Activated CD8-positive, alpha-beta T cell treated with anti-CD3 and anti-CD28 coated beads for 36 hours (primary cell): ENCODE data around the gene RRAGC. TPM values are rescaled to one million over a fixed set of nuclear protein-coding genes. Genes with fewer than 3 reads are reported as not detected.
A peak's percentile ranks its signal among the peaks of the same experiment; 100 is the strongest.

Source experiments
- ATAC-seq: fragments of 200-7000 bp; cut with Tn5 transposase; one replicate; pipeline ENCODE4 v1.10.0; 2021; ENCODE audit warnings: mild to moderate bottlenecking, moderate library complexity
- CTCF ChIA-PET: fragments of 350-600 bp; sonication (Branson Sonifier 250); formaldehyde crosslinking; loops from one replicate; lab custom pipeline; 2021; ENCODE audit warnings: antibody characterized with exemption; lab: Charles Lee
- POLR2A ChIA-PET: fragments of 350-600 bp; sonication (Branson Sonifier 250); formaldehyde crosslinking; loops from one replicate; lab custom pipeline; 2021; ENCODE audit warnings: antibody characterized with exemption; lab: Charles Lee
- DNase-seq: peaks from one replicate; pipeline ENCODE4 v3.0.0-alpha.2; 2020
- H3K27ac Mint-ChIP-seq: one replicate; pipeline ENCODE4 v1.8.0; 2021; ENCODE audit warnings: mild to moderate bottlenecking, mixed read lengths
- H3K27me3 Mint-ChIP-seq: one replicate; pipeline ENCODE4 v1.8.0; 2021; ENCODE audit warnings: mixed read lengths
- H3K36me3 Mint-ChIP-seq: one replicate; pipeline ENCODE4 v1.8.0; 2021; ENCODE audit warnings: low read depth, mixed read lengths
- H3K4me1 Mint-ChIP-seq: one replicate; pipeline ENCODE4 v1.8.0; 2021; ENCODE audit warnings: low read depth, mixed read lengths
- H3K4me3 Mint-ChIP-seq: one replicate; pipeline ENCODE4 v1.8.0; 2021; ENCODE audit warnings: mild to moderate bottlenecking, moderate library complexity, mixed read lengths
- H3K9me3 Mint-ChIP-seq: one replicate; pipeline ENCODE4 v1.8.0; 2021; ENCODE audit warnings: mixed read lengths
- CTCF ChIP-seq: fragments of 200-600 bp; IDR thresholded peaks from one replicate; pipeline ENCODE4 v1.8.0; 2022; ENCODE audit warnings: antibody characterized with exemption, mild to moderate bottlenecking
- intact Hi-C: fragments of 100-400 bp; cut with micrococcal nuclease; formaldehyde crosslinking; loops from one replicate; pipeline ENCODE4 v1.10.0; 2022
- total RNA-seq, 2 experiments: library from RNA; stranded (reverse); gene quantifications; one replicate each; pipeline ENCODE4 v1.2.3, GENCODE V29; 2021

Gene RRAGC
- total RNA-seq, 2 experiments from 2014 or later: 8.2 to 9.1 TPM

GRCh38 chr1:38806090-38806489 lies 53.5 kb downstream of the RRAGC start:
- Mint-ChIP-seq H3K9me3 (no peaks in the 10 kb centered on the region), H3K4me3 (no peak overlapping the region), H3K36me3 (no peaks in the 10 kb centered on the region), H3K27ac (no peak overlapping the region), H3K4me1 (peaks cover 5% of the 10 kb centered on the region), H3K27me3 (peaks cover 60% of the 10 kb centered on the region)
- ATAC-seq: no peak
- no peak for TF ChIP-seq CTCF
- no peak for DNase-seq
- ChIA-PET CTCF (no interaction called here), POLR2A (interaction anchor here (0.6 kb wide), 1 partner anchor 1056 kb away, joined by 3 read pairs; no protein-coding TSS in a partner anchor)
- intact Hi-C loops: no loop called here

DNA sequence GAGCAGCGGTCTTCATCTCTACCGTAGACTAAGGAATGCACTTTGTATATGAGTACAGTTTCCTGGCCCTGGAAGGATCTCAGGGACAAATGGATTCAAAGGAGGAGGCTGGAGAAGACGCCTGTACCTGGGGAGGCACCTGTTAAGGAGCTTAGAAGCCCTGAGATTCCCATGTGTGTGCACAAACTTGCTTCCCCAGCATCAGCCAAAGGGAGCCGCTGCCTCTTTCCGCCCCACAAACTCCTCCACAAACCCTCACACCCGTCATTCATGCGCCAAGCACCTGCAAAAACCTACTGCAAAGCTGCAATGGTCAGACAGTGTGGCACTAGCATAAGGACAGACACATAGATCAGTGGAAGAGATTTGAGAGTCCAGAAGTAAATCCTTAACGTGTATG lies 54.5 kb downstream of the RRAGC start:
- CTCF ChIA-PET: no interaction called here

DNA sequence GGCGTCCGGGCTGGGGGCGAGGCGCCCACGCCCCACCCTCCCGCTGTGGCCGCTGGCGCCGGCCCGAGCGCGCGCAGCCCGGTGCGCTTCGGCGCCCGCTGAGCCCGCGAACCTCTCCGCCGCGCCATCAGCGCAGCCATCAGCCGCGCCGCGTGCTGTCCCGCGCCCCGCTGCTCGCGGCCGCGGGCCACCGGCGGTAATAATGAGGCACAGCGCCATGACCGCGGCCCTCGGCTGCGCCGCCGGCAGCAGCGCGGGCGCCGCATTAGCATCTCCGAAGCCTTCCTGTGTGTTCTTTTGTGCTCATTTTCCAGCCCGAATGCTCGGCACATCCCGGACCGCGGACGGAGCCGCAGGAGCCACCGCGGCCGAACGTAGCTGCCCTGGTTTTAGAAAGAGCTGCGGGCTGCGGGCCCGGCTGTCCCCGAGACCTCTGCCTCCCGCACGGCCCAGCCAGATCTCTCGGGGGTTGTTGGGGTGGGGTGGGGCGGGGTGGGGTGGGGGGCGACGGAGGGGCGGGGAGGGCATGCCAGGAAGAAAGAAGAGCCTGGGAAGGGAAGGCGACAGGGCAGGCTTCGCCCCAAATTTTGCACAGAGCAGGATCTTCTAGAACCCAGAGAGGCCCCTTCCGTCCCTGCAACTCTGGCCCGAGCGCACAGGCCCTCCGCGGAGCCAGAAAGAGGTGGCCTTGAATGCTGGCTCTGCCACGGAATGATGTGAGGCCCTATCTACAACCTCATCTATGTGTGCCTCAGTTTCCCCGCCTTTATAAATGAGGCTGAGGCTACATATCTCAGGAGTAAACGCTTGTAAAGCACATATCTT lies 55.3 kb downstream of the RRAGC start:
- Mint-ChIP-seq H3K27ac (no peak overlapping the region), H3K4me1 (peaks cover 5% of the 10 kb centered on the region), H3K9me3 (no peaks in the 10 kb centered on the region), H3K27me3 (peaks cover 52% of the 10 kb centered on the region), H3K4me3 (peak overlapping the region; percentile 46), H3K36me3 (no peaks in the 10 kb centered on the region)
- no peak for TF ChIP-seq CTCF
- CTCF ChIA-PET: no interaction called here
- intact Hi-C loops: no loop called here
- POLR2A ChIA-PET: no interaction called here
- ATAC-seq (peak; percentile 42), DNase-seq (no peak)

More for the DNA sequence above, 54.5 kb downstream of the RRAGC start:
- no peak for TF ChIP-seq CTCF
- intact Hi-C loops: no loop called here
- Mint-ChIP-seq H3K9me3 (no peaks in the 10 kb centered on the region), H3K4me1 (peaks cover 5% of the 10 kb centered on the region), H3K27ac (no peak overlapping the region), H3K4me3 (no peak overlapping the region), H3K36me3 (no peaks in the 10 kb centered on the region), H3K27me3 (peaks cover 55% of the 10 kb centered on the region)
- no peak for ATAC-seq
- no peak for DNase-seq
- POLR2A ChIA-PET: no interaction called here

GRCh38 chr1:38803647-38804046 lies 55.9 kb downstream of the RRAGC start:
- Mint-ChIP-seq H3K36me3 (no peaks in the 10 kb centered on the region), H3K4me3 (peak overlapping the region; percentile 13), H3K27me3 (peaks cover 52% of the 10 kb centered on the region), H3K9me3 (no peaks in the 10 kb centered on the region), H3K27ac (no peak overlapping the region), H3K4me1 (peaks cover 5% of the 10 kb centered on the region)
- ChIA-PET POLR2A (no interaction called here), CTCF (no interaction called here)
- intact Hi-C loops: no loop called here
- no peak for TF ChIP-seq CTCF
- DNase-seq: no peak
- ATAC-seq: no peak
